Prostate gland (tissue), 2 donors: Measurements from ENCODE around the gene DMGDH. TPM values are rescaled to one million over a fixed set of nuclear protein-coding genes. Genes with fewer than 3 reads are reported as not detected.

ENCODE experiments used
- DNase-seq: peaks from one replicate; pipeline ENCODE4 v3.0.0-alpha.2; 2019; ENCODE audit warnings: low spot score
- H3K27ac ChIP-seq, 2 donors: fragments of 200-600 bp; sonication (generic); 2 replicates each; pipeline ENCODE4 v1.5.1; 2017 to 2019
- H3K27me3 ChIP-seq: fragments of 200-600 bp; sonication (generic); replicated peaks from 2 replicates; pipeline ENCODE4 v1.5.1; 2019; ENCODE audit not compliant: insufficient read depth
- H3K36me3 ChIP-seq, 2 donors: fragments of 200-600 bp; sonication (generic); 1 replicate in 1 of 2; 2 replicates in 1 of 2; pipeline versions ENCODE4 v1.5.1 to v1.8.1; 2017 to 2019
- H3K4me1 ChIP-seq: fragments of 200-600 bp; sonication (generic); replicated peaks from 2 replicates; pipeline ENCODE4 v1.5.1; 2019
- H3K4me3 ChIP-seq, 2 donors: fragments of 200-600 bp; sonication (generic); 2 replicates each; pipeline ENCODE4 v1.5.1; 2017 to 2019
- H3K9me3 ChIP-seq: fragments of 200-600 bp; sonication (generic); 2 replicates; pipeline ENCODE4 v1.5.1; 2017
- POLR2A ChIP-seq: fragments of 450-650 bp; IDR thresholded peaks from one replicate; pipeline ENCODE4 v1.6.1; 2016; ENCODE audit warnings: antibody characterized with exemption, mild to moderate bottlenecking
- POLR2AphosphoS5 ChIP-seq: sonication (generic); formaldehyde crosslinking; IDR thresholded peaks from one replicate; pipeline ENCODE4 v1.6.1; 2017; ENCODE audit warnings: antibody characterized with exemption
- WGBS: methylation state at CpG from one replicate; pipeline ENCODE4 v1.1.5; 2018; 5-methylcytosine and 5-hydroxymethylcytosine counted together
- intact Hi-C: fragments of 100-400 bp; cut with DNase I; formaldehyde crosslinking; loops from one replicate; pipeline ENCODE4 v1.14.2; 2022
- total RNA-seq, 2 donors: library from RNA; depleted of rRNA; stranded (reverse); fragments of >200 nt; gene quantifications; one replicate each; pipeline ENCODE4 v1.1.0, GENCODE V29; 2016
- TF ChIP-seq, protein P1 (sequence below), 4 experiments: fragments of 200-600 bp in 2 of 4; fragments of 450-650 bp in 2 of 4; sonication (generic) in 2 of 4; IDR thresholded peaks; 1 replicate in 3 of 4; 2 replicates in 1 of 4; pipeline ENCODE4 v1.5.1; 2016 to 2019; ENCODE audit warnings: antibody characterized with exemption in 4 of 4, mild to moderate bottlenecking in 2 of 4, moderate library complexity in 2 of 4

Gene DMGDH
- total RNA-seq, 2 donors from 2014 or later, result 0.77 to 9.9 TPM

GRCh38 chr5:78958672-78959445 lies 110.6 kb downstream of the DMGDH start:
- no peak overlapping the region for H3K27ac ChIP-seq
- H3K4me3 ChIP-seq, result no peak overlapping the region
- no peaks in the 10 kb centered on the region for H3K27me3 ChIP-seq
- TF ChIP-seq, protein P1, sequence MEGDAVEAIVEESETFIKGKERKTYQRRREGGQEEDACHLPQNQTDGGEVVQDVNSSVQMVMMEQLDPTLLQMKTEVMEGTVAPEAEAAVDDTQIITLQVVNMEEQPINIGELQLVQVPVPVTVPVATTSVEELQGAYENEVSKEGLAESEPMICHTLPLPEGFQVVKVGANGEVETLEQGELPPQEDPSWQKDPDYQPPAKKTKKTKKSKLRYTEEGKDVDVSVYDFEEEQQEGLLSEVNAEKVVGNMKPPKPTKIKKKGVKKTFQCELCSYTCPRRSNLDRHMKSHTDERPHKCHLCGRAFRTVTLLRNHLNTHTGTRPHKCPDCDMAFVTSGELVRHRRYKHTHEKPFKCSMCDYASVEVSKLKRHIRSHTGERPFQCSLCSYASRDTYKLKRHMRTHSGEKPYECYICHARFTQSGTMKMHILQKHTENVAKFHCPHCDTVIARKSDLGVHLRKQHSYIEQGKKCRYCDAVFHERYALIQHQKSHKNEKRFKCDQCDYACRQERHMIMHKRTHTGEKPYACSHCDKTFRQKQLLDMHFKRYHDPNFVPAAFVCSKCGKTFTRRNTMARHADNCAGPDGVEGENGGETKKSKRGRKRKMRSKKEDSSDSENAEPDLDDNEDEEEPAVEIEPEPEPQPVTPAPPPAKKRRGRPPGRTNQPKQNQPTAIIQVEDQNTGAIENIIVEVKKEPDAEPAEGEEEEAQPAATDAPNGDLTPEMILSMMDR (IDR thresholded peaks at IDR 0.05), result no peak
- no peak for TF ChIP-seq POLR2A
- no peak for TF ChIP-seq POLR2AphosphoS5
- no peak for DNase-seq
- intact Hi-C loops, result no loop called here
- WGBS, result 69% methylated on average over 3 of the region's 3 CpGs
- H3K4me1 ChIP-seq, result no peaks in the 10 kb centered on the region
- no peaks in the 10 kb centered on the region for H3K36me3 ChIP-seq
- H3K9me3 ChIP-seq, result no peaks in the 10 kb centered on the region

DNA sequence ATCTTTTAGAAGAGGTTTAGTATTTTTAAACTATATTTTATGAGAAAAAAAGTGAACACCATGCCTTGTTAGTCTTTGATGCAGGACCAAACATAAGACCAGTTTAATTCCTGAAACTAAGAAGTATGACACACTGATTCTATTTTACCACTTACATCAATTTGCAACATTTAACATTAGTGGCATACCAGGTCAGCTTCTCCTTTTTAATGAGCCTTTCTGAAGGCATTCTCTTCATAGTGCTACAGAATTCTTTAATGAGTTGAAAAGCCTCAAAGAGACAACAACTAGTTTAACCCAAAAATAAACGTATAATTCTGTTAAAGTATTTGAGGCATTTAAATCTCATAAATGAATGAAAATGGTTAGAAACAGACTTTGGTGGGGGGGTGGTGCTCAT lies 112.6 kb downstream of the DMGDH start:
- 56% methylated on average over 1 of the region's 1 CpG for WGBS
- Histone ChIP-seq H3K27ac (no peak overlapping the region), H3K4me1 (no peaks in the 10 kb centered on the region), H3K9me3 (no peaks in the 10 kb centered on the region), H3K4me3 (no peak overlapping the region), H3K36me3 (no peaks in the 10 kb centered on the region), H3K27me3 (no peaks in the 10 kb centered on the region)
- intact Hi-C loops, result no loop called here
- TF ChIP-seq, protein P1 (IDR thresholded peaks at IDR 0.05), result no peak
- TF ChIP-seq POLR2A (no peak), POLR2AphosphoS5 (no peak)
- DNase-seq, result no peak

DNA sequence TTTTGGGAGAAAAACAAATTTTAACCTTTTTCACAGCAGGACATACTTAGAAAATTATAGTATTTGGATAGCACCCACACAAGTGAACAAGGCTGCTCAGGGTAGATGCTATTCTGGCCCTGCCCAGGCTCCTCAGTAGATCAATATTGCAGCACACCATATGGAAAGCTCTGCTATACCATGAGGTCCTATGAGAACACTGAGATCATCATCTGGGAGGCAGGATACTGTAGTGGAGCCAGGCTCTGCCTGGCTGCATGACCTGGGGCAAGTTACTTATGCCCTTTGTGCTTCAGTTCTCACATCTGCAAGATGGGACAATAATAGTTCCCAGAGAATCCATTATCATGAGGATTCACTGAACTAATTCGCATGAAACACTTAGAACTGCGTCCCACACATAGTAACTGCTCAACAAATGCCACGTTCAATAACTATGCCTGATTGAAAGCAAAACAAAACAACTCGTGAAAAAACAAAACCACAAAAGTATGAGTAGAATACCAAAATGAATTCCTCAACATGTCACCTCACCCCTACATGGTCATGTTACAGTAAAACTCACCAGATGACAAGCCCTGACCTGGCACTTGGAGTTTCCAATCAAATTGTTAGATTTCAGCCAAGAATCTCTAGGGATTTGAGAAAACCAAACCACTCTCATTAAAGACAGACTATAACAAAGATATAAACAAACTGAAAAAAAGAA lies 116.2 kb downstream of the DMGDH start:
- Histone ChIP-seq H3K4me3 (no peak overlapping the region), H3K27ac (no peak overlapping the region), H3K27me3 (no peaks in the 10 kb centered on the region), H3K36me3 (no peaks in the 10 kb centered on the region), H3K9me3 (no peaks in the 10 kb centered on the region), H3K4me1 (no peaks in the 10 kb centered on the region)
- DNase-seq, result no peak
- TF ChIP-seq POLR2AphosphoS5 (no peak), POLR2A (no peak)
- TF ChIP-seq, protein P1 (IDR thresholded peaks at IDR 0.05), result no peak
- 90% methylated on average over 4 of the region's 4 CpGs for WGBS
- intact Hi-C loops, result no loop called here

Other genes with a start within 250 kb of the DMGDH start
- gene ARSB, start 84.4 kb downstream of the DMGDH start, total RNA-seq, result 10 to 100 TPM in 1 of 2 donors, 1 to 10 TPM in 1; 5.4 to 14.9 TPM
- gene BHMT2, start 93 bp upstream of the DMGDH start, total RNA-seq, result 1 to 10 TPM; 4.0 to 7.4 TPM
- 1 to 10 TPM in 1 of 2 donors, under 1 TPM in 1; 0.51 to 3.1 TPM for gene BHMT, start 42.1 kb upstream of the DMGDH start, total RNA-seq
- 10 to 100 TPM; 19.8 to 25.7 TPM for gene JMY, start 166.5 kb upstream of the DMGDH start, total RNA-seq